ENCODE results near the gene KHNYN. TPM values are rescaled to one million over a fixed set of nuclear protein-coding genes. Genes with fewer than 3 reads are reported as not detected.

KHNYN gene
- total RNA-seq, 1 experiment from 2014 or later = 33.2 TPM

GRCh38 chr14:24422694-24423601 lies 6.8 kb upstream of the KHNYN start:
- POLR2A ChIA-PET = no interaction called here
- TF ChIP-seq ZNF138 (CRISPR knock-in tag; conservative IDR thresholded peaks at IDR 0.05) (no peak), ZNF317 (CRISPR knock-in tag; IDR thresholded peaks at IDR 0.05; ENCODE audit: borderline replicate concordance, low read depth) (no peak), IRF1 (CRISPR knock-in tag; IDR thresholded peaks at IDR 0.05) (no peak), OVOL2 (CRISPR knock-in tag; IDR thresholded peaks at IDR 0.05; ENCODE audit: borderline replicate concordance) (no peak), ZNF281 (CRISPR knock-in tag; IDR thresholded peaks at IDR 0.05) (no peak), ZNF263 (CRISPR knock-in tag; IDR thresholded peaks at IDR 0.05; ENCODE audit: low read depth) (no peak), SP1 (CRISPR knock-in tag; conservative IDR thresholded peaks at IDR 0.05) (no peak), ELF4 (CRISPR knock-in tag; IDR thresholded peaks at IDR 0.05; ENCODE audit: low read depth) (no peak), NR1H2 (CRISPR knock-in tag; IDR thresholded peaks at IDR 0.05) (no peak), USF2 (CRISPR knock-in tag; IDR thresholded peaks at IDR 0.05) (no peak), AFF4 (CRISPR knock-in tag; IDR thresholded peaks at IDR 0.05; ENCODE audit: borderline replicate concordance) (no peak), JAZF1 (CRISPR knock-in tag; IDR thresholded peaks at IDR 0.05) (no peak), FOXP4 (CRISPR knock-in tag; IDR thresholded peaks at IDR 0.05) (no peak), GRHL2 (CRISPR knock-in tag; IDR thresholded peaks at IDR 0.05; ENCODE audit: insufficient replicate concordance, severe bottlenecking) (no peak), ZNF671 (CRISPR knock-in tag; IDR thresholded peaks at IDR 0.05) (no peak), SMAD3 (CRISPR knock-in tag; IDR thresholded peaks at IDR 0.05; ENCODE audit: borderline replicate concordance) (no peak), TP53 (CRISPR knock-in tag; IDR thresholded peaks at IDR 0.05) (no peak), E2F4 (CRISPR knock-in tag; IDR thresholded peaks at IDR 0.05; ENCODE audit: borderline replicate concordance, low read depth) (no peak)
- CTCF ChIA-PET = interaction anchor here (1.7 to 11.4 kb wide), 4 partner anchors 9 to 89 kb away, joined by 4 to 518 read pairs (median 12); partner anchors contain the start of genes ADCY4 and RIPK3
- Mint-ChIP-seq H3K27me3 (ENCODE audit: low read depth) (peaks cover 36% of the 10 kb centered on the region), H3K36me3 (no peaks in the 10 kb centered on the region), H3K4me3 (no peak overlapping the region), H3K27ac (no peak overlapping the region), H3K9me3 (no peaks in the 10 kb centered on the region), H3K4me1 (peaks cover 11% of the 10 kb centered on the region)
- DNase-seq (ENCODE audit: low spot score) = no peak
- no peak for ATAC-seq

All from WTC11 (cell line).